Measurements from ENCODE around the gene SLC12A8.

The SLC12A8 gene

GRCh38 chr3:125033135-125033534 is 179.4 kb downstream of the SLC12A8 start:
- no peak for DNase-seq (ENCODE audit: insufficient read length, low spot score)
- TF ChIP-seq POLR2A (IDR thresholded peaks at IDR 0.05; ENCODE audit: low read depth, low read length) (no peak), TAF1 (IDR thresholded peaks at IDR 0.05; ENCODE audit: low read depth, low read length) (no peak)
- no peak for FAIRE-seq

- FAIRE-seq, result no peak
- DNase-seq (ENCODE audit: insufficient read length, low spot score), result no peak
- TF ChIP-seq TAF1 (IDR thresholded peaks at IDR 0.05; ENCODE audit: low read depth, low read length) (no peak), POLR2AphosphoS5 (IDR thresholded peaks at IDR 0.05; ENCODE audit: low read depth, low read length) (no peak)
These were observed 179.9 kb downstream of the SLC12A8 start for GRCh38 chr3:125032683-125033082.

Data from GM12891 (cell line).